Activated CD4-positive, CD25-positive, alpha-beta regulatory T cell (primary cell): ENCODE measurements around the gene ARL4C.

Experiments used
- DNase-seq, 4 experiments: peaks; one replicate each; lab custom pipeline; 2025; lab: John Stamatoyannopoulos, UW

Gene ARL4C

DNA sequence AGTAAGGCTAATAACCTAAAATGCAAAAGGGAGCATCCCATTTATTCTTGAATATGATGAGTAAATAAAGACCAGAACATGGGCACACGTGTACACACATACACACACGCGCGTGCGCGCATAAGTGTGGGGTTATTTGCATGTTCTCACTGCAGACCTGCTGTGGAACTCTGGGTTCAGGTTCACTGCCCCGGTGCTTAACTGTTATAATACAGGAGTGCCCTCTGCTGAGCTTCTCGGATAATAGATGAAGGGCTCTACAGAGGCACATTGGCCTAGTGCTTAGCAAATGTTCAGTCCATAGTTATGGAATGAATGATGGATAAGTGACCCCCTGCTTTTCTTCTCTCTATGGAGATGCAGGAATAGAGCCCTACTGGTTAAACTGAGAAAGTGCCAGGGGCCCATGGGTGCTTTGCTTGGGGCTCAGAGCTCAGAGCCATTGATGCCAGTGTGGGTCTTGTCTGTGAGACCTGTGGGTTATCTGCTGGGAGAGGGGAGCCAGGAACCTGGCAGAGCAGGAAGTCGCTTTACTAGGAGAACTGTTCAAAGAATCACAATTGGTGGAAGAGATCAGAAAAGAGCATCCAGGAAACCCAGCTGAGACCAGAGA, 3.6 kb upstream of the ARL4C start:
- peak; percentile 28 to 67 (median 50) for DNase-seq

DNA sequence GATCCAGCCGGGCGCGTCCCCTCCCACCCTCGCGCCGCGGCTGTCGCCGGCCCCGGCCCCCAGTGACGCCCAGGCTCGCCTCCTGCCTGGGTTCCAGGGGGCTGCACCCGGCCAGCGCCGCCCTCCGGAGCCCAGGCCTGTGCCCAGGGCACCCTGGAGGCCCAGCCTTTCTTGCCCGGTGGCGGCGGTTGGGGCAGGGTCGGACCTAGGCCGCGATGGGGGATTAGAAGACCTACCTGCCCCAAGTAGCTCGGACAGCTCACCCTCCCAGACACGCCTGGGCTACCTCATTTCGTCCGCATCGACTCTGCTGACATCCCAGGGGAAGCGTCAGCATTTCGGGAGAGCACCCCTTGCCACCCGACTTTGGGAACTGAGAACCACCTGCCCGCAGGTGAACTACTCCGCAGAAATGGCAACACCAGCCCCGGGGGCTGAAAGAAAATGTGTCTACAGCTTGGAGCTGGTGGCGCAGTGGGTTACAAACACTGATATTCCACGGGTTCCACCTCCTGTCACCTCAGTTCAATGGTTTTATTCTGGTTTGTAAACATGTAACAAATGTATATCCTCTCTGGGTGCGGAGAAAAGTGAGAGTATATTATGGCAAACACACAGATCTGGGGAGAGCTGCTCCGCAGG, 834 bp upstream of the ARL4C start:
- DNase-seq: no peak

DNA sequence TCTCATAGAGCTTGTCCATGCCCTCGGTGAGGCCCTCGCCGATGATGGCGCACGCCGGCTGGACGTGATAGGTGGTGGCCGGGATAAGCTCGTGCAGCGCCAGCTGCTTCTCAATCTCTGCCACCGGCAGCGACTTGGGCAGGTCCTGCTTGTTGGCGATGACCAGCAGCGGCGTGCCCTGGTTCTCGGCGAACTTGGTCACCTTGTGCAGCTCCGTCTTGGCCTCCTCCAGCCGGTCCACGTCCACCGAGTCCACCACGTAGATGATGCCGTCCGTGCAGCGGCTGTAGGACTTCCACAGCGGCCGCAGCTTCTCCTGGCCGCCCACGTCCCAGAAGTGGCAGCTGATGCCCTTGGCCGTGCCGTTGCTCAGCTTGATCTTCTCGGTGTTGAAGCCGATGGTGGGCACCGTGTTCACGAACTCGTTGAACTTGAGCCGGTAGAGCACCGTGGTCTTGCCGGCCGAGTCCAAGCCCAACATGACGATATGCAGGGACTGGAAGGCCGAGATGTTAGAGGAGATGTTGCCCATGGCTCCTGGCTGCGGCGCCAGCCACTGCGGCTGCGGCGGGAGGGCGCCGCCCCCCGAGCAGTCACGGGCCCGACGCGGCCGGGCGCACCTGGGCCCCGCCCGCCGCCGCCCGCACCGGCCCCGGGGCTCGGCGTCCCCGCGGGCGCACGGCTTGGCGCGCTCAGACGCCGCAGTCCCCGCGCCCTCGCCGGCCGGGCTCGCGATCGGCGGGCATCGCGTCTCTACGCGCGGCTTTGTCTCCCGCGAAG, 636 bp downstream of the ARL4C start:
- peak in 2 of 4 experiments; percentile 45 to 52 for DNase-seq

DNA sequence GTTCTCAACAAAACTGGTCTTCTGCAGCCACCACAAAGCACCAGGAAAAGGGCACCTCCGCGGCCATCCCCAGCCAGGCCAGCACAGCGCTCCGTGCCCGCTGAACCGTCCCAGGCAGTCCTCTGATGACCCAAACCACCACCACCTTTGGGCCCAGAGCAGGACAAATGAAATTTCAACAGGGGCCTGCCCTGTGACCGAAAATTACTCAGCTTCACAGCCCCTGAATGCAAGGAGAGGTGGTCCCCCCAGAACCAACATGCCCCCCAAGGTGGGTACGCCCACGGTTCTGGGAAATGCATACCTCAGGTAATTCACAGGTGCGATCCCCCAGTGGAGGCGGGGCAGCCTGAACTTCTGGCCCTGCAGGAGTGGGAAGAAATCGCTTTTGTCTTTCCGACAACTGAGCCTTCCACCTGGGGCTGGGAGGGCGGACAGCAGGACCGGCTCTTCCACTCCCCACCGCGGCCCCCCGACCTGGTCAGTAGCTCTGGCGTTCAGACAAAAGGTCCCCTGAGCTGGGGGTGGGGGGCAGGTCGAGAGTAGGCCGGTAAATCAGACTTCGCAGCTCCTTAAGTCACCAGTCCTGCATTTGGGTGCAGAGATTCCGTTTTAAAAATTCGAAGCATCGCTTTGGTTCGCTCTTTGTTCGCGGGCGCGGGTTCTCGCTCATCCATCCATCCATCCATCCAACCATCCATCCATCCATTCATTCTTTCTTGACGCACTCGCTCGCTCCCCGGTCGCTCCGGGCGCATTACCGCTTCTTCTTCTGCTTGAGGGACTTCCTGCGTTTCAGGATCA, 1.4 kb downstream of the ARL4C start:
- DNase-seq: peak in 1 of 4 experiments; percentile 30

DNA sequence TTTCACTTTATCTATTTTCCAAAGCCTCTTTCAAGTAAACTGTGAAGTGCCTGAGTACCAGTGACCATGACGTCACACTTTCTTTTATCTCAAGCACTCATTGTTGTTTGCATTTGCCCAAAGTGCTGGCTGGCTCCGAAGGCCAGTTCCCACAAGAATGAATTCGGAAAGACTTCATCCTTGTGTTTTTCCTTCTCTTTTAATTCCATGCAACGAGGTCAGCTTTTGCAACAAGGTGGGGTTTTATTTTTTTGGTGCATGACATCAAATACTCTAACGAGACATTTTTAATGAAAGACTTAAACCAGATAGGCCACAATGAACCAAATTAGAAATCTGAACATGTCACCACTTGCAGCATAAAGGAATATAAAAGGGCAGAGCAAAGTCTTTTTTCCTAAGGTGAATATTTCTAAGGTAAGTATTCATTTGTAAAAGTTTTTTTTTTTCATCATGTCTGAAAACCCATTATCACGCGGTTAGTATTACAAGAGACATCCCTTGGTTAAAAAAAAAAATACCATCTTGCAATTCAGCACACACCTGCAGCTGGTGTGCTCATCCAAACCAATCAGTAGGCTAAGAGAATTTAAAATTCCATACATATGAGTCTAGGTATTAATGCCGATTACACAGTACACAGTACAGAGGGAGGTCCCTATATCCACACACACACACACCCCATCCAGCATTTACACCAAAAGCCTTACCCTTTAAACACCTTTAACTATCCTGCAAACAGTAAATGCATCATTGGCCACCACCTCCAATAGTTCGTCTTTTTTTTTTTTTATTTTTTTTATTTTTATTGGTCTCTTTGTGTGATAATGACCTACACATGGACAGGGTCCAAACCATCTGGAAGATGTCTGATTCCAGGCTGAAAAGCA, 2.3 kb downstream of the ARL4C start:
- no peak for DNase-seq

DNA sequence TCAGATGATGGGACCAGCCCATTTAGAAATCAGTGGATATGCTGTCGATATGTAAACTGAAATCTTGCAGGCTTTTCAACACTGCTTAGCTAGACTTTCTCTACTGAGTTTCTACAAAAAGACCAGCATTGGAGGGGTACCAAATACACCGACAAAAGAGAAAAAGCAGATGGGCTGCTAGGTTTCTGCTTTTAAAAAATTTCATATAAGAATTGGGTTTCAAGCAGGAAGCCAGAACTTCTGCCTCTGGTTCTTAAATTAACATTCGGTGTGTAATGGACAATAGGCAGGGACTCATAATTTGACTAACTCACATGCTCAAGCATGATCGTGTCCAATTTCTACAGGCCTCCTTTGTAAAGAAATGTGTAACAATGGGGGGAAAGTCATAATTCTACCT, 3.1 kb downstream of the ARL4C start:
- no peak for DNase-seq

DNA sequence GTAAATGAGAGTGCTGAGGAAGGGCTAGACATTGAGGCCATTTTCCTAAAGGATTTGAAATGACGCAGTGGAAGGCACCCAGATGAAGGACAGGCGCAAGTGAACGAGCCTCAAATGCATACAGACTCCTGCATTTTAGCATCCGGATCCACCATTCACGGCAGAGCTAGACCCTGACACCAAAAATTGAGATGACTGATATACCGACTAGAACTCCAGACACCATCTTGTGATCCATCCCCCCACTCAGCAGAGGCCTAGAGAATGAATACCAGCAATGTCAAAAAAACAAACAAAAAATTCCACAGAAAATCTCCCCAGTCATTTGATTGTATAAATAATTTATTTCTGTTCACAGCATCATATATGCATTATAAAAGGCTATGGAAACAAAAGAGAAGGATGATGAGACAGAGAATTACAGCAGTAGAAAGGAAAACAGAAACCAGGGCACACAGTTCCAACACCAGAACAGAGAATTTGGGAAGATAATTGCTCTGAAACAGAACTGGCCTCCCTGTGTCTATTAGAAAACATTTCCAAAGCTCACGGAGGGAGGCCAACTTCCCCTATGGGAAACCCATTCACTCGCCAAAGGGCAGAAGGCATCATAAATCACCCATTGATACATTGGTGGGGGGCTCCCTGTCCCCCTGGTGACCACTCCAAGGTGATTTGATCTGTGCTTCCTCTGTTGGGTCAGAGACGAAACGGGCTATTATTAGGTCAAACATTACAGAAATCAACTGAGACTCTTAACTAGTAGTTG, 4.0 kb downstream of the ARL4C start:
- DNase-seq: no peak

DNA sequence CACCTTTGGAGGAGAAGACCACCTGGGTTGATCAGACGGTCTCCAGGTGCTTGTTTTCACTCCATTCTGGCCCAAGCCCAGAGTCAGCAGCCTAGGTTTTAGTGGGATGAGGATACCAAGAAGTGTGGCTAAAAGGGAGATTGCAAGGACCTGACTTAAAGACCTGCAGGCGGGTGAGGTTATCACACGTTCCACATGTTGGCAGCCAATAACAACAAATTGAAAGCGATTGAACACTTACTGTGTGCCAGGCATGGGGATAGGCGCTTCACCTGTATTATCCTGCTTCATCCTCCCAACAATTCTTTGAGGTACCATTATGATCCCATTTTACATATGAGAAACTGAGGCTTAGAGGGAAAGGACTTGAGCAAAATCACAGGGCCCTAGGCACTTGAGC, 5.0 kb downstream of the ARL4C start:
- no peak for DNase-seq

DNA sequence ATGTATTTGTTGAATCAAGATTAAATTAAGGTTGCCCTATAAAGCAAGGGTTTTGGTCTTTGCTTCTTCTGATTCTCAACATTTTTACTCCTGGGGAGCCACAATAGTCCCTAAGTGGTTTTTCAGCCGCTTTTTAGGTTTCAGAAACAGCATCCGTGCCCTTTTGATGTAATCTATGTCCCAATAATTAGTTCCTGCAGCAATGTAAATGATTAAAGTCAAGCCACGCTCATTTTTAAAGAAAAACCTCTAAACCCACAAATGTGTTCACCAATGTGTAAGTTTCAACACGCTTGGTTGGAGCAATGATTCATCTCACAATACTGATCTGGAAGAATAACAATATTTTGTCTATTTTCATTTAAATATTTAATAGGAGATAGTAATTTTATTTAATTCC, 5.6 kb downstream of the ARL4C start:
- DNase-seq: no peak

DNA sequence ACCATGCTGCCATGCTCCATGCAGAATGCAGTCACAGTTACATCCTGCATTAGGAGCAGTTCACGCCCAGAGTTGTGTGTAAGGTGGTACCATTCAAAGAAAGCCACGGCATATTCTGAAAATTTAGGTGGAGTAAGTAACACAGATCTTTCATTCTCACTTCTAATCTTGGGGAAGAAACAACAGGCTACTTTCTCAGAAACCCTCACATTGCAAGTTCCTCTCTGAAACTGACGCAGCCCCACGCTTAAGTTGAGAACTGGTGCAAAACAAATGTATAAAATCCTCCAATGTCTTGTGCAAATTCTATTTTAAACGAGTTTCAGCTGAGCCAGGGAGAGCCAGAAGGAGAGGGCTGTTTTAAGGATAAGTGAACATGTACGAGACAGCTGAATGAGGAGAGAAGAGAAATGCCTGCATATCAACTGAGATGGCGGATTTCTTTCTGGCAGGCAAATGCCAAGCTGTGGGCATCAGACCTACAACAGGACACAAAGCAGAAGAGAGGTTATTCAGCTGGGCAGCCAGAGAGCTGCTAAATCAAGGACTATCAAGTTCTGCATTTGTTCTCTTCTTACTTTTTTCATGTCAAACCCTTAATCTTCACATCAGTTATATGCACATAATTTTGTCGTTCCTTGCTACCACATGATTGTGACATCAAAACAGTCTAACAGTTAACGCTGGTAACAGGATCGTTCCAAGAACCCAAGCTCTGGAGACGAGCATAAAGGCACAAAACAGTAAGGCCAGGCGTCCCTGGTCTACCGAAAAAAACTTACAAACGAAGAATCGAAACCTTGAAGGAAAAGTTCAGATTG, 6.4 kb downstream of the ARL4C start:
- peak in 2 of 4 experiments; percentile 27 for DNase-seq

DNA sequence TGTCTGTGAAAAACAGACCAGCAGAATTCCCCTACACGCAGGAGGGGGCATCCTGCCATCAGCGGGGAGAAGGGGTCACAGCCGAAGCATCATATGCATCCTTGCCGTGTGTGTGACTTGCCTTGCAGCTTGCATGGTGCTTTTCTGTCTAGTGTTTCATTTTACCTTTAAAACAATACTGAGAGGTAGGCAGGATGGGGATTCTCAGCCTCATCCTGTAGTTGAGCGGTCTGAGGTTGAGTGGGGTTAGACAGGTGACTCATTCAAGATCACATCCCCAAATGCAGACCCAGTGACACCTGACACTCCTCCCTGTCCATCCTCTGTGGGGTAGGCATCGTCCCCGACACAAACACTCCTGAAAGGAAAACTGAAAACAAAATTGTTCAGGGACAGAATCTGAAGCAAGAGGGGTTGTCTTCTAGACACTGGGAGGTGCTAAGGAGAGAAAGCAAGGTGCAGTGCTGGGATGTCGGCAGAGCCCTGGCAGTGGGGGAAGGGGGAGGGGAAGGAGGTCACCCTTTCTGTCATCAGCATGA, 7.9 kb downstream of the ARL4C start:
- peak in 3 of 4 experiments; percentile 25 to 48 (median 42) for DNase-seq

DNA sequence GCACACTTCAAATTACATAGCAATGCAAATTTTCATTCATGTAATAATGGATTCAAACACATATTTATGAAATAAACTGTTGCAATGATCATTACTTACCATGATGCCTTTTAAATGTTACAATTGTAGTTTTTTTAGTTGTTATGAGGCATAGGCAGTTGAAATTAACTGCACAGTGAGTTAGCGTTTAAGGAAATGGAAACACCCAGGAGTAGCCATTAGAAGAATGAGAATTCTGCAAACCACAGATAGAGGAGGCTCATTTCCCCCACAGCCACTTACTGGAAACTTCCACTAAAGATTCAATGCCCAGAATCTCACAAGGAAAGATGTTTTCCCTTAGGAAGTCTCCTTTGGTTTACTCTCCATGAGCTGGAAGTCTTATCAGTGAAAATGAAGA, 8.4 kb downstream of the ARL4C start:
- DNase-seq: no peak

DNA sequence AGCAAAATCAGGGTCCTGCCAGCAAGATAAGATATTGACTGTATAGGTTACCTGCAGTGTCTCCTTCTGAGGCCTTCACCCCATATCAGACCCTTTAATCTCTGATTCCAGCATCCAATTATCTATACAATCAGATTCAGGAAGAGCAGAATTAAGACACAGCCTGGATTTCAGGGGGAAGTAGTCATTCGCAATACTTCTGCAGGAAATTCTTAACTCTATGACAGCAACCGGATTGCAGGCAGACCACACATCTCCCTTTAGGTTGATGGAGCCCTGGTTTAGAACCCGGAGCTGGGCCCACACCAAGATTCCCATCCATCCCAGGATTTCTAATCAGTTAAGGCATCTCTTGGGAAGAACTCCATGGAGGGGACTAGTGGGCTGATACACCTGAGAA, 9.5 kb downstream of the ARL4C start:
- DNase-seq: no peak

DNA sequence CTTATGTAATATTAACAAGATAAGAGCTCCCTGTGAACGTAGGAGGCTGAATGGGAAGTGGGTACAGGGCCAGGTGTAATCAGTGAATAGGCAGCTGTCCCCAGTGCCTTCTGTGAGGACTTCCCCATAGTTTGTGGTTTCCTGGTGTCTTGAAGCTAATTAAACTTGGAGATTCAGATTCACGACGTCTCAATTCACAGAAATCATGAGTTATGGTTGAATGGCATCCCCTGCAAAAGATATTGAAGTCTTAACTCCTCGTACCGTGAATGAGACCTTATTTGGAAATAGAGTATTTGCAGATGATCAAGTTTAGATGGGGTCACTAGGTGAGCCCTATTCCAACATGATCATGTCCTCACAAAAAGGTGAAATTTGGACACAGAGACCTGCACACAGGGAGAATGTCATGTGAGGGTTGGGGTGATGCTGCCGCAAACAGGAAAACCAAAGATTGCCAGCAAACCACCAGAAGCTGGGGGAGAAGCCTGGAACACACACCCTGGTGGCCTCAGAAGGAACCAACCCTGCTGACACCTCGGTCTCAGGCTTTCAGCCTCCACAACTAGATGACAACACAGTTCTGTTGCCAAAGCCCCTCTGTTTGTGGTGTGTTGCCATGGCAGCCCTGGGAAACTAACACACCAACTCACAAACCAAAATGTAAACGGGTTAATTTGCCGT, 13.2 kb downstream of the ARL4C start:
- DNase-seq: peak in 3 of 4 experiments; percentile 35 to 52 (median 44)

DNA sequence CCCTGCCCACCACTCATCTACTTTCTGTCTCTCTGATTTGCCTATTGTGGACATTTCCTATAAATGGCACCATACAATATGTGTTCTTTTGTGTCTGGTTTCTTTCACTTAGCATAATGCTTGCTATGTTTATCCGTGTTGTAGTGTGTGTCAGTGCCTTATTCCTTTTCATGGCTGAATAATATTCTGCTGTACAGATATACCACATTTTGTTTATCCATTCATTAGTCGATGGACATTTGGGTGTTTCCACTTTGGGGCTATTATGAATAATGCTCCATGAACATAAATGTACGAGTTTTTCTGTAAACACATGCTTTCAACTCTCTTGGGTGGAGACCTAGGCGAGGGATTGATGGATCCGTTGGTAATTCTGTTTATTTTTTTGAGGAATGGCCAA, 15.6 kb downstream of the ARL4C start:
- DNase-seq: no peak

DNA sequence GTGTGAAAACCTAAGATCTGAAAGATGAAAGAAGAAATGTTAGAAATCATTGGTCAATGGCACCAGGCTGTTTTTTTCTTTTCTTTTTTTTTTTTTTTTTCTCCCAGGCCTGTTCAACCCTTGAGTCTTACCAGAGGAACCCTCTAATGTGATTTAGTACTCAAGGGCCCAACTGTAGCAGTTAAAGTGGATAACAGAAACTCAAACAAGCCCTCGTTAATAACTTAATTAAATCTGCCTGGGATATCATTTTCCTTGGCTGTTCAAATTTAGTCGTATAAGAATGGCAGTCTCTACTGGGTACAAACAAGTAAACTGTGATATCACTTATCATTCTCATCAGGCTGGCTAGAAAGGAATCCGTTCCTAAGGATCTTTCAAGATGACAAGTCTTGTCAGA, 16.5 kb downstream of the ARL4C start:
- no peak for DNase-seq

DNA sequence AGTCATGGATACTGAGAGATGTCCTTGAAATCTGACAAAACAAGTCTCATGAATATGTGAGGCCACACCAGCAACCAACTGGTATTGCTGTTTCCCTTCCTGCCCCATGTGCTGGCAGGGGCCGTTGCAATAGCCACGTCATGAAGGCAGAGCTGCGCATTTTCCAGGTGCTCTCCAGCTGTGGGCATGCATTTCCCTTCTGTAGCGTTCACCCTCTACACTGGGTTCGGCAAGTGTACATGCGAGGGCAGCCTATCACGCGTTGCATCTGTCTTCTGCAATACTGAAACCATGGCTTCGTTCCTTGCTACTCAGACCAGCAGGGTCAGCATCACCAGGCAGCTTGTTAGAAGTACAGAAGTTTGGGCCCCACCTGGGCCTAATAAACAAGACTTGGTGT, 17.4 kb downstream of the ARL4C start:
- no peak for DNase-seq

DNA sequence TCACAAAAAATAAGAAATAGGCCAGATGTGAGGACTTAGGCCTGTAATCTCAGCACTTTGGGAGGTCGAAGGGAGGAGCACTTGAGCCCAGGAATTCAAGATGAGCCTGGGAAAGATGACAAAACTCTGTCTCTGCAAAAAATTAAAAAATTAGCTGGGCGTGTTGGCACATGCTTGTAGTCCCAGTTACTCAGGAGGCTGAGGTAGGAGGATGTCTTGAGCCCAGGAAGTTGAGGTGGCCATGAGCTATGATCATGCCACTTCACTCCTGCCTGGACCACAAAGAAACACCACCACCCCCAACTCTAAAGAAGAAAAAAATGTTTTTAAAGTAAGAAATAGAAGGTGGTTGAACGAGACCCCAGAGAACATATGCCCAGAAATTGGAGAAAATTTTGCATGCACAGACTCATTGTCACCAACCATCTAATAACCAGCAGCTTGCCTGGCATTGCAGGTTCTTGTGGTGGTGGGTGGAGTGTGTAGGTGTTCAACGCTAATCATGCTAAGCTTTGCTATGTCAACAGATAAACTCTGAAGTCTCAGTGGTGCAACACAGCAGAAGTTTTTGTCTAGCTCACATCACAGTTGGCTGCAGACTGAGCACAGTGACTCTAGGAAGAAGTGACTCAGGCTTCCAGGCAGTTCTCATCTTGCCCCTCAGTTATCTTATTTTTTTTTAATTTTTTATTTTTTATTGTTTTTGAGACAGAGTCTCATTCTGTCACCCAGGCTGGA, 18.6 kb downstream of the ARL4C start:
- DNase-seq: no peak
